GM19193 (cell line): ENCODE data around the gene AURKB.

Experiments used
- POLR2A ChIP-seq: IDR thresholded peaks from 4 replicates; pipeline ENCODE4 v1.6.1; 2011; ENCODE audit not compliant: insufficient read depth, insufficient read length; ENCODE audit errors: extremely low read depth

The AURKB gene

DNA sequence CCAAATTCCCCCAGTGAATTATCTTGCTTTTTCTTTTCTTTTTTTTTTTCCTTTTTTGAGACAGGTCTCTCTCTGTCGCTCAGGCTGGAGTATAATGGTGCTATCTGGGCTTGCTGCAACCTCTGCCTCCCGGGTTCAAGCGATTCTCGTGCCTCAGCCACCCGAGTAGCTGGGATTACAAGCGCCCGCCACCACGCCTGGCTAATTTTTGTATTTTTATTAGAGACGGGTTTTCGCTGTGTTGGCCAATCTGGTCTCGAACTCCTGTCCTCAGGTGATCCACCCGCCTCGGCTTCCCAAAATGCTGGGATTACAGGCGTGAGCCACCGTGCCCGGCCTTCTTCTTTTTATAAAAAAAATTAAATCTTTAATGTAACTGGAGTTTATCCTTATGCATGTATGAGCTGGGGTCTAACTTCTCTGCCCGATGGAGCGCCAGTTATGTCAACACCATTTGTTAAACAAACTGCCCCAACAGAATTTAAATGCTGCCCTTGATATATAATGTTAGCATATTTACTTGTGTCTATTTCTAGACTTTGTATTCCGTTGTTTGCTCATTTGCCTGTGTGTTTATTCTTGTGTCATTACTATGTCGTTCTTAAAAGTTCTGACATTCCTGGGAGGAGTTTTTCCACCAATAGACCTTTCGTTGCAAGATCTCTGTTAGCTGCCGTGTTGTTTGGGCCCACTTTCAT, 535 bp upstream of the AURKB start:
- TF ChIP-seq POLR2A, result no peak

DNA sequence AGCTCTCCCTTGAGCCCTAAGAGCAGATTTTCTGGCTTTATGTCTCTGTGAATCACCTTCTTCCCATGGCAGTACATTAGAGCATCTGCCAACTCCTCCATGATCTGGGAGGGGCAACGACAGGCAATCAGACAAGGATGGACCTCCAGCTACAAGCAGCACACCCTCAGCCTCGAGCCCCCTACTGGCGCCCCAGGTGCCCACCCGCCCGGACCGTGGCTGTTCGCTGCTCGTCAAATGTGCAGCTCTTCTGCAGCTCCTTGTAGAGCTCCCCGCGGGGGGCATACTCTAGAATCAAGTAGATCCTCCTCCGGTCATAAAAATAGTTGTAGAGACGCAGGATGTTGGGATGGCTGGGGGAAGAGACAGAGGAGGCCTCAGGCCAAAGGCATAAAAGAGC, 3.8 kb downstream of the AURKB start:
- no peak for TF ChIP-seq POLR2A

DNA sequence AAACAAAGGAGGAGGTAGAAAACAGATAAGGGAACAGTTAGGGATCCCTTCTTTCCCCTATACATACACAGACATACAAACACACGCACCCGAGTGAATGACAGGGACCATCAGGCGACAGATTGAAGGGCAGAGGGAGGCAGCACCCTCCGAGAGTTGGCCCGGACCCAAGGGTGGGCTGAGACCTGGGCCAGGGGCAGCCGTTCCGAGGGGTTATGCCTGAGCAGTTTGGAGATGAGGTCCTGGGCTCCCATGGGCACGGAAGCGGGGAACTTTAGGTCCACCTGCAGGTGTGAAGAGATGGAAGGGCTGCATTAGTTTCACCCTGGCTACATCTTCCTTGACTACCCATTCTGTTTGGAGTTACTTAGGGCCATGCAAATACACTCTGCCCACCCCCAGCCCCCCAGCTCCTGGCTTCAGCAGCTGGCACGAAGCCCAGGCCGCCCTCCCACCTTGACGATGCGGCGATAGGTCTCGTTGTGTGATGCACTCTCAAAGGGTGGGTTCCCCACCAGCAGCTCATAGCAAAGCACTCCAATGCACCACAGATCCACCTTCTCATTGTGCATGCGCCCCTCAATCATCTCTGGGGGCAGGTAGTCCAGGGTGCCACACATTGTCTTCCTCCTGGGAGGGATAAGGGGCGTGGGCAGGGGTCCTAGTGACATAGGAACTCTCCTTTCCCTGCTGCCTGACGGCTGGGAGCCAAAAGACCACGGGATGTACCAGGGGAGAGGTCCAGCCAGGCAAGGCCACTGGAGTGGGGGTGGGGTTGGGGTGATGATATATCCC, 5.4 kb downstream of the AURKB start:
- TF ChIP-seq POLR2A, result peak; percentile 47

DNA sequence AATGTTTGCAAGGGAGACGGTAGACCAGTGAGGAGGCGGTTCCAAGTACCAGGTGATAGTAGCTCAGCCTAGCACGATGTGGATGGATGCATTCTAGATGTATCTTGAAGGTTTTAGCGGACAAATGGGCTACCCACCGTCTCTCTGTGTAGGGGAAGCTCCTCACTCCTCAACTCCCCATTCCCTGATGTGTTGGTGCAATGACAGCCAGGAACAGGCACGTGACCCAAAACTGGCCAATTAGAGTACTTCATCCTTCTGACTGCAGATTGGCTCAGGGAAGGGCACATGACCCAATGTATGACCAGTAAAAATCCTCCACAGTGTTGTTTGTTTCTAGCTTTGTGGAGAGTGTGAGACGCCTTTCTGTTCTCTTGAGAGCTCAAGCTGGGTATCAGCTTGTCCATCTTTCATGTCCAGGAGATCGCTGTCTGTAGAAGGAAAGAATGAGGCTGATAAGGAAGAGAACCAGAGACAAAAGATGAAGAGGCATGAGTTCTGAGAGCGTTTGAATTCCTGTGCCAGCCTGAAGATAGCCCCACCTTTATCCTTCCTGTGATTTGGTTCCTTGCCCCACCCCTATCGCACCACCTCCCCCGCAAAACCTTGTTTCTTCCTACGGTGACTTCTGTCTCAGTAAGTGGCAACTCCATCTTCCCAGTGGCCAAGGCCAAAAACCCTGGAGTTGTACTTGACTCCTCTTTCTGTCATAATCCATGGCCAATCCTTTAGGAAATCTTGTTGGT, 18.1 kb downstream of the AURKB start:
- peak; percentile 55 for TF ChIP-seq POLR2A

DNA sequence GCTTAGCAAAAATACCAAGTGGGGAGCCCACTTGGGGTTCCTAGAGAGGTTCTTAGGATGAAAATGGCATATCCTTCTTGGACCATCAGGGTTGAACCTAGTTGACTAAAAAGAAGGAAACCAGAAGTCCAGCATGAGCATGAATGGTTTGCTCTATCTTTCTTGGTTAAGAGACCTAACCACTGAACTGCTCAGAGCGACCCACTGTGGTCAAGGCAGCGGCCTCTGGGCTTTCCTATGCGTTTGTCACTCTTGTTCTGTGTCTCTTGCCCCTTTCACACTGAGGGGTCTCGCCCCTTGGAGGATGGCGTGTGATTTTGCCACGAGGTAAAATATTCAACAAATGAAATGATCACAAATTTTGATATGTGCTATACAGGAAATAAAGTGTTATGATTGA, 19.9 kb downstream of the AURKB start:
- no peak for TF ChIP-seq POLR2A

DNA sequence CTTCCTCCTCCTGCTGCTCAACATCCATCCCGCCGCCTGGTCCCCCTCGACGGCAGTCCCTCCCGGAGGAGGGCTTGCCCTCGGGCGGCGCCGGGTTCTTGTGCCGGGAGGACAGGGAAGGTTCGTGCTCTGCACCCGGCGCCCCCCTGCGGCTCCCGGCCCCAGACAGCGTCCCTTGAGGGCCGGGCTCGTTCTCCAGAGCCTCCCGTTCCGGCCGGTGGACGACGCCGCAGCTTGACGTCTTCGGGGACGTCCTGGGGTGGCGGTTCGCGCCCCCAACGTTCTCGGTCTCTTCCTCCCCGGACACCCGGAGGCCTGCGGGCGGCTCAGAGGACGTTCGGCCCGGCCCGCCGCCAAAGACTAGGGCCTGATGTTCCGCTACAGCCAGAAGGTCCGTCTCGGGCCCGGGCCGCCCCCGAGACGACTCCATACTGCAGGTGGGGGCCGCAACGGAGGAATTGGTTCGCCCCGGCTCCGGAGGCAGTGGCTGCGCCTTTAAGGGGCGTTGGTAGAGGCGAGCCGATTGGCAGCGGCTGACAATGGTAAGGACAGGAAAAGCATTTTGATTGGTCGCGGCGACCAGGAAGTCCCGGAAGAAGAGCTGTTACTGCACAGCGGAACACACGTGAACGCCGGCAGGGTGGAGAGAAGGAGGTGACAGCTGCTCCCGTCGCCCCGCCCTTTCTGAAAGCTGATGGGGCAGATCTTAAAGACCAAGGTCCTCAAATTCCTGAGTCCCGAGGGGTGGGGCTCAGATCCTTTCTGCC, 20.5 kb downstream of the AURKB start, which contains the start of gene BORCS6:
Gene BORCS6, minus strand, starts transcription at position 470 of the 767 bp plus-strand sequence. Its CDS starts 40 bp downstream, at position 430.
- TF ChIP-seq POLR2A, result peak; percentile 87

DNA sequence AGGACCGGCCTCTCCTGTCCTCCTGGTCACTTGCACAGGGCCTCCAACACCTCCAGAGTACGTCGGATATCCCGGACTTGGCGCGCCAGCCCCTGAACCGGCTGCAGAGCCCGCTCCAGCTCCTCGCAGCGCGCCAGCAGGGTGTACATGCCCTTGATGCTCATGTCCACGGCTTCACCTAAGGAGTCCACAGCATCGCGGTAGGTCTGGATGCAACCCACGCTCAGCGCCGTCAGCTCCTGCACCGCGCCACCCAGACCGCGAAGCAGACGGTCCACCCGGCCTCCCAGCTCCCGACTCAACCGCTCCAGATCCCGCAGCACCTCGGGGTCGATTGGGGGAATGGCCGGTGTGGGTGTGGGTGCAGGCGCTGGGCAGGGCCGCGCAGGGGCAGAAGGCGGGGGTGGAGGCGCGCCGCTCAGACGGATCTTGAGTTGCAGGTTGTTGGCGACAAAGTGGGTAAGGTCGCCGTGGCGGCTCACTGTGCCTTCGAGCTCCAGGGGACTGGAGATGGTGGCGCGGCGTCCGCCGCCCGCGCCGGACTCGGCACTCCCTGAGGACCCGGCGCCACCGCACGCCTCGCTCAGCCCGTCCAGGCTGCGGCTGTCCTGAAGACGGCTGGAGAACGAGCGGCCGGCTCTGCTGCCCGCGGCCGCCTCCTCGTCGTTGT, 21.2 kb downstream of the AURKB start:
- no peak for TF ChIP-seq POLR2A

DNA sequence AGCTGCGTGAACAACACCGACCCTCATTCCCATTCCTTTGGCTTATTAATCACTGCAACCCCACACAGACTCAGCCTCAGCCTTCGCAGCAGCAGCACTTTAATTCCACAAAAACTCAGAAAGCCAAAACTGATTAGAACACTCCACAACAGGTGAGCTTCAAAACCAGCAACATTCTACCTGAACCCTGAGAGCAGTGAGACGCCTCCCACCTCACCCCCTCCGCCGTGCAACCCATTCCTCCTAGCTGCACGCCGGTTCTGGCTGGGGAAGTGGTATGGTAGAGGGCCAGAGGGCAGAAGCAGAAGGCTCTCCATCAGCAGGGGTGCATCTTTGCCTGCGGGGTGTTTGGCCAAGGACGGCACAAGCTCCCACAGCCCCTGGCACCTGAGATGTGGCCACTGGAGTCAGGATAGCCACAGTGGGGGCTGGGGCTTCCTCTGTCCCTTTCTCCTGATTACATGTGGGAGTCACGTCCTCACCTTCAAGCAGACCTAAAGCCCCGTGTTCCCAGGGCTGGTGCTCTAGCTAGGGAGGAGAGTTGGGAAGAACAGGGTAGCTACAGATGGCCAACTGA, 22.0 kb downstream of the AURKB start:
- TF ChIP-seq POLR2A, result no peak

DNA sequence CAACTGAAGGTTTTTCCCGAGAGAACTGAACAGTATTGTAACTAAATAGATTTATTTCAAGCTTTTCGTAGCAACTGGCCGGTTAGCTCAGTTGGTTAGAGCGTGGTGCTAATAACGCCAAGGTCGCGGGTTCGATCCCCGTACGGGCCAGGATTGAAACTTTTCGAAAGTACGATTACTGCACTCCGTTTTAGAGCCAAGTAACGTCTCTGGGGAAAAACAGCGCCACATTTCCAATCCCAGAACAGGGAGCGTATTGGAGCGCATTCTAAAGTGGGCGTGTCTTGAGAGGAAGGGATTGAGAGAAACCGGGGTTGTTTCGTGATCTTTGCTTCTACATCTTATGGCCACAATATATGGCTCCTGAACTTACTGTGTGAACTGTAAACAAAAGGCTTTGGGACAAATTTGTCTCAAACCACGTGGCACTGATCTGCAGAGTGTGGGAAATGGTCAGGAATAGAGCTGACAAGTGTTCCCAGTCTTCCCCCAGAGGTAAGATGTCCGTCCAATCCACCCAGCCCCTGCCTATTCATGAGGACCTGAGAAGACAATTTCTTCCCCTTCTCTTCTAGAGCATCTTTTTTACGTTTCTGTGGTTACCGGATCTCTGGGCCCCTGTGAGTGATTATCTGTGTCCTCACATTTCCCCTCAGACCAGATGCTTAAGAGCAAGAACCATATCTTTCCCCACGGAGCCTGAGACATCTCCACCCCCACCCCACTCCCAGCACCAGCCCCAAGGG, 22.7 kb downstream of the AURKB start:
- peak; percentile 48 for TF ChIP-seq POLR2A

DNA sequence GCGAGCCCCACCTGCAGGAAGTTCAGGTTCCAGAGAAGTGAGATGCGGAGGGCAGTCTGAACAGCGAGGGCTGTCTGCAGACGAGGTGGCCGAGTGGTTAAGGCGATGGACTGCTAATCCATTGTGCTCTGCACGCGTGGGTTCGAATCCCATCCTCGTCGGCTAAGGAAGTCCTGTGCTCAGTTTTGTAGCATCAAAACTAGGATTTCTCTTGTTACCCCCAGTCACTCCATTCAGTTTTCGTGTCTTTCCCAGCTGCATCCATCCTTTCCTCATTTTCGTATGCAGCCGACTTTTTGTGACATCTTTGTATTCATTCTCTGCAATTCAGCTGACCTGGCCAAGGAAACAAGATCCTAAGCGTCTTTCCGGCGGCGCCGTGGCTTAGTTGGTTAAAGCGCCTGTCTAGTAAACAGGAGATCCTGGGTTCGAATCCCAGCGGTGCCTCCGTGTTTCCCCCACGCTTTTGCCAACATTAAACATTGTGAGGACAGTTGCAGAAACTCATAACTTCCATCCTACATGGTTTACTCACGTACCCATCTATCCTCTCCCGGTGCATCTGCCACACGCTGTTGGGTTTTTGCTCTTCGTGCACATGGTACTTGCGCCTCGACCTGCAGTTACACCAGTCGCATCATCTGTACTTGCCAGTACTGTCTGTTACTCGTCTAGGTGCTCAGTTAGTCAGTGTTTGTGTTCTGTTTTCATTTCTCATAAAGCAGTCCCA, 23.4 kb downstream of the AURKB start:
- peak; percentile 18 for TF ChIP-seq POLR2A

DNA sequence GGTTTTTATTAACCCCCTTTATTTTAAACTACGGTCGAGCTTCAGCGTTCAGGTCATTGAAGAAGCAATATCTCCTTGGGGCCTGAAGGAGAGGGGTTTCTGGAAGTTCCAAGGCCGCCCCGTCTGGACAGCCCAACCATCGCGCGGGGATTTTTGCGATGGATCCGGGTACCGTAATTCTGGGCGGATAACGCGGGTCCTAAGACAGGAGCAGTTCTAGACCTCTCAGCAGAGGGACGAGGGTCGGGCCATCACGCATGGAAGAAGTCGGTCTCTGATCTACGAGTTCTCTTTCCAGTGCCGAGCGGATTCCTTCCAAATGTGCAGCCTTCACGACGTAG, 24.0 kb downstream of the AURKB start:
- TF ChIP-seq POLR2A, result no peak

DNA sequence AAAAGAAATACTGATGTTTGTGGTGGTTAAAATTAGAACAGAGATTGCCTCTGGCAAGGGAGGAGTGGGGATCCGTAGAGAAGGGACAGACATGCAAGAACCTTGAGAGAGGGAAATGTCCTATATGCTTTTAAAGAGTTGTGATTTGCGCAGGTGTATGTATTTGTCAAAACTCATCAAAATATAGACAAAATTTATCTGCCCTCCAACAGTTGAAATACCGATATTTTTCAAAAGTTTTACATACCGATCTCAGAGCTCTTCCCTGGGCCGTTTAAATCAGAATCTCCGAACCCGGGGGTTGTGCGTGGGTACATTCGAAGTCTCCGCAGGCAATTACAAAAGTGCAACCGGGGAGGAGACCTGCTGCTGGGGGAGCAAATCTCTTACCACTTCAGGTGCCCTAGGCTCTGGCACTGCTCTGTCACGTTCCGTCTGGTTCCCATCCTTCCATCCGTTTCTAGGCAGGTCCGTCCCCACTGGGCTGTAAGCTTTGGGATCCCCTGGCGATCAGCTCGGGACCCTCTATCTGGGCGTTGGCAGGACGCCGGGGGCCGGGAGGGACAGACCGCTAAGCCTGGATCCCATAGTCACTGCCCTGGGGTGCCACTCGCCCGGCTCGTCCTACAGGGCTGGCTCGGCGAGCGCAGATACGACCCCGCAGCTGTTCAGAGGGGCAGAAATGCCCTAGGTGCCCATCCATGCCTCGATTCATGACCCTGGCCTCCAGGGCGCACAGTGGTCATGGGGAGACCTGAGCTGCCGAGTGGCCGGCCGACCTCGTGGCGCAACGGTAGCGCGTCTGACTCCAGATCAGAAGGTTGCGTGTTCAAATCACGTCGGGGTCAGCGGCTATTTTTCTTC, 24.6 kb downstream of the AURKB start:
- TF ChIP-seq POLR2A, result no peak
